Muscle of arm (tissue), 12 donors: Measurements from ENCODE around the gene STIL. TPM values are rescaled to one million over a fixed set of nuclear protein-coding genes. Genes with fewer than 3 reads are reported as not detected.
A peak's percentile ranks its signal among the peaks of the same experiment; 100 is the strongest.

Experiments used
- DNase-seq: peaks from one replicate; pipeline ENCODE4 v3.0.0-alpha.2; 2013
- polyA plus RNA-seq, 12 donors: library from polyadenylated mRNA; unstranded; fragments of 120-200 nt; gene quantifications; one replicate each; pipeline ENCODE4 v1.2.1, GENCODE V29; 2013; ENCODE audit not compliant: insufficient read length in 12 of 12

STIL gene
- polyA plus RNA-seq, 12 donors = 2.8 to 7.5 (median 5.4) TPM; not detected in 1

- no peak for DNase-seq
Measured at GRCh38 chr1:47235806-47236205, 78.1 kb downstream of the STIL start.

GRCh38 chr1:47235241-47235681 is 78.7 kb downstream of the STIL start:
- no peak for DNase-seq

DNA sequence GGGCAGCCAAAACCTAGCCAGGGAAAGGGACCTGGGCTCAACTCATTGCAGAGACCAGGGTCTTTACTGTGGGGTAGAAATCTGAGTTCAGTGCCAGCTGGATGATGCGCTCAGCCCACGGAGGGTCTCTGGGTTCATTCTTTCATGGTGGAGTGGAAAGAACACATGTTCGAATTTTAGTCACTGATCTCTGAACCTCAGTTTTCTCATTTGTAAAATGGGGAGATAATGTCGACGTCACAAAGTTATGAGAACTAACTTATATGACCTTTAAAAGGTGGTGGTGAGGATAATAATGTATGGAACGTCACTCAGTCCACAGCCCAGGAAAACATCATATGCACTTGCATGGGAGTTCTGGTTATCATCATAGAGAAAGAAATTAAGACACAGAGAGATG is 80.8 kb downstream of the STIL start:
- no peak for DNase-seq

DNA sequence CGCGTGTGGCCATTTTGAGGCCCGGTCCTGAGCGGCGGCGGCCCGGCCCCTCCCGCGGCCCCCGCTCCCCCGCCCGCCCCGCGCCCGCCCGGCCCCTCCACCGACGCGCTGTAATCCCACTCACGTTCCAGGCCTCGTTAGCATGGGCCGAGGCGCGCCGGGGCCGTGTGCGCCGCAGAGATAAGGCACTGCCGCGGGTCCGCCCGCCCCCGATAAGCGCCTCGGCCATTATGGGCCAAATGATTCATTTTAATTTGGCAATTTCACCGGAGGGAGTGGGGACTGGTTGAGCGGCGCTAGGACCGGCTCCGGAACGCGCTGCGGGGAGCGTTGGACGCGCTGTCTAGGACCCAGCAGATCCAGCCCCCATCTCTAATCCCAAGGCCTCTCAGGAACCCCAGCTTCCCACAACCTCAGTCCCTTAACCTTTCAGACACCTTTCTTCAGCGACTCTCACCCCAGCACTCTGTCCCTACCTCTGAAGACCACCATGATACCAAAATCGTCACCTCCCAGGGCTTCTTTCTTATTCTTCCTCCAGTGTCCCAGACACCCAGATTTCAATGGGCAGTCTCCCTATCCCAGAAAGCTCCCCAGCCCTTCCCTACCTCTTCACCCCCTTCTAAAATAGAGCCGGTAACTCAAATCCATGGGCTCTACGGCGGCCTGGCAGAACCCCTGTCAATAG is 81.6 kb downstream of the STIL start, which contains the start of gene TAL1:
TSS of gene TAL1 (minus strand) at position 39 of the 688 bp plus-strand sequence. CDS start 6,337 bp downstream, outside the sequence.
- DNase-seq = no peak

DNA sequence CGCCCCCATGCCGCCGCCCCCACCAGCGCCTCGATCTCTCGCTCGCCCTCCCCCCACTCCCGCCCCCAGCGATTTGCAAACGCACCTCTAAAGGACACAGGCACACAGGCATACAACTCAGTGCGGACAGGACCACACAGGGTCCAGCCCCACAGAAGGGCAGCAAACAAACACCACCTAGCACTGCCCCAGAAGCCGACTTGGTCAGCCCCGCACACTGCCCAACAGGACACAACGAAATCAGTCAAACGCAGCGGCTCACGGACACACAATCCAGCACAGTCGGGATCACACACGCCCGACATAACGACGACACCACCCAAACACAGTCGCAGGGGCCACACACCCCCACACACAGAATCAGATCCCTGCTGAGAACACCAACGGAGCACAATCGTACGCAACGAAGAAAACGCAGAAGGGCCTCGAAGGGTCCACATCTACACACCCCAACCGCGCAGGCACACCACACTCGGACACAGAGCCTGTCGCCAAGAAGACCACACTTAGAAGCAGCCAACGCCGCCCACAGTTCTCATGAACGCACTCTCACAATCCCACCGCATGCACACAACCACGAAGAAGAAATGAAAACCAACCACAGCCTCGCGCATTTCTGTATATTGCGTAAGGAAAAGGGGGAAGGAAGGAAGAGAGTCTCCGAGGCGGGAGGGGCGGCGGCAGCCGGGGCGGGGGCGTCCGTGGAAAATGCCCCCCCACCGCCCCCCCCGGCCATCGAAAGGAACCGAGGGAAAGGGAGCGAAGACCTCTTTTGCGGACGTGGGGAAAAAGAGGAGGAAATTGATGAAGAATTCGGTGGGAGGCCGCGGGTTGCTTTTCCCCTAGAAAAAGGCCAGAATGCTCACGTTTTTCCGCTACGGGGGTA is 82.4 kb downstream of the STIL start:
- peak; percentile 67 for DNase-seq

DNA sequence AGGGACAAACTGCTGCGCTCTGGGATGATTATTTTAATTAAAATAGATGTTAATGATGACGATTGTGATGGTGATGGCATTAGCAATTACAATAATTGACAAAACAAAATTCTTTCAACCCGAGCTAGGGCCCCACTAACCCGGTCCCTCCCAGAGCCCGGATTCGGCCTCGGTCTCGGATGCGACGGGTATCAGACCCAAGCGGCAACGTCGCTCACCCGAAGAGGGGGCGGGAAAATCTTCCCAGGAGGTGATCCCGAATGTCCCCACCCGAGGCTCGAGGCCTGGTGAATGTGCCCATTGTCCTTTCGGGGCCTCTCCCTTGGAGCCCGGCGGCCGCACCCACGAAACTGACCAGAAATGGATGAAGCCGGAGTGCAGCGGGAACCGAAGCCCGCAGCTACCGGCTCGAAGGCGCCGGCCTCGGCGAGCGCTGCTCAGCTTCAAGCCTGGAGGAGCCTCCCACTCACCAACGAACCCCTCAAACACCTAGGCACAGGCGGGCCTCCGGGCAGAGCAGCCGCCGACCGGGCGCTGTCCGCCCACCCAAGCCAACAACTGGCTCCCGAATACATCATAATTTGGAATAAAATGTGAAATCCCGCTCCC is 83.2 kb downstream of the STIL start:
- no peak for DNase-seq

DNA sequence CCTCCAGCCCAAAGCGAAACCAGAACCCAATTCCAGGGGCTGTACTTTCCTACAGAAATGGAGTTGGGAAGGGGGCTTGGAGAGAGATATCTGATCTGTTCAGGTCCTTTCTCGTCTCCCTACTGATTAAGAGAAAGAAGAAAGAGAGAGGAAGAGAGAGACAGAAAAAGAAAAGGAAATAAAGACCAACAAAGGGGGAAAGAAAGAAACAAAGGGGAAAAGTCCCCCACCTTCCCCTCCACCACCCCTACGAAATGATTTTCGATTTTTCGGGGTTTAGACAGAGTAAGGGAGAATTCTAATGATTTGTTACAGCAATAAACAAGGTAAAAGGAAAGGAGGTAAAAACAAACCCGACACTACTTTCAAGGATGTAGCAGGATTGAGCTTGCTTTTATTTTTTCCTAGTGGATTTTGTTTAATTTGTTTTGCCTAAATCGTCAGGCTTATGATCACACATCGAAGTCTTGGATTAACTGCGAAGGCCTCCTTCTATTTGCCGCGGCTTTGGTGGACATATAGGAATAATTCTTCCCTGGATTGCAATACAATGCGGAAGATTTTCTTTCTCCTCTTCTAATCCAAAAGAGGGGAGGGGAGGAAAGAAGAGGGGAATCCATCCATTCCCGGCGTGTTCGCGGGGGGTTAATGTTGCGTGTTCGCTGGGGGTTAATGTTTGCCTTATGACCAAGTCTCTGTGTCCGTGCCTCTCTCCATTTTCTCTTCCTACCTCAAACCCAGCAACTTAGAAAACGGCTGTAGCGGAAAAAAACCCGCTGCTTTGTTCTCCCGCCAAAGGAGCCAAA is 83.9 kb downstream of the STIL start:
- DNase-seq = no peak

- no peak for DNase-seq
Measured at GRCh38 chr1:47229031-47229885, 84.7 kb downstream of the STIL start.

DNA sequence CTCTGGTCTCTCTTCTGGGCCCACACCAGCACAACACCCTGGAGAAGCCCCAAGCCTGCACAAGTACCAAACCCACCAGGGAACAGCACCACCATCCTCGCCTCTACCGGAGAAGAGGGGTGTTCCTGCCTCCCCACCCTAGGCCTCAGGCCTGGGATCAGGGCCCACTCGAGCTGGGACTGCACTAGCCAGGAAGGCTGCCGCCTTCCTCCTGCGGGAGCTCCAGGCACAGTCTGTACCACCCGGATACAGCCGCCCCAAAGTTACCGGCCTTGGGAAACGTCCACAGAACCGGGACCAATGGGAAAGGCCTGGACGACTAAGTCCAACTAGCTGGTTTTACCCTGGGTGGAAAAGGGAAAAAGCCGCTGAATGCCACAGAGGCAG is 85.3 kb downstream of the STIL start:
- DNase-seq = no peak

DNA sequence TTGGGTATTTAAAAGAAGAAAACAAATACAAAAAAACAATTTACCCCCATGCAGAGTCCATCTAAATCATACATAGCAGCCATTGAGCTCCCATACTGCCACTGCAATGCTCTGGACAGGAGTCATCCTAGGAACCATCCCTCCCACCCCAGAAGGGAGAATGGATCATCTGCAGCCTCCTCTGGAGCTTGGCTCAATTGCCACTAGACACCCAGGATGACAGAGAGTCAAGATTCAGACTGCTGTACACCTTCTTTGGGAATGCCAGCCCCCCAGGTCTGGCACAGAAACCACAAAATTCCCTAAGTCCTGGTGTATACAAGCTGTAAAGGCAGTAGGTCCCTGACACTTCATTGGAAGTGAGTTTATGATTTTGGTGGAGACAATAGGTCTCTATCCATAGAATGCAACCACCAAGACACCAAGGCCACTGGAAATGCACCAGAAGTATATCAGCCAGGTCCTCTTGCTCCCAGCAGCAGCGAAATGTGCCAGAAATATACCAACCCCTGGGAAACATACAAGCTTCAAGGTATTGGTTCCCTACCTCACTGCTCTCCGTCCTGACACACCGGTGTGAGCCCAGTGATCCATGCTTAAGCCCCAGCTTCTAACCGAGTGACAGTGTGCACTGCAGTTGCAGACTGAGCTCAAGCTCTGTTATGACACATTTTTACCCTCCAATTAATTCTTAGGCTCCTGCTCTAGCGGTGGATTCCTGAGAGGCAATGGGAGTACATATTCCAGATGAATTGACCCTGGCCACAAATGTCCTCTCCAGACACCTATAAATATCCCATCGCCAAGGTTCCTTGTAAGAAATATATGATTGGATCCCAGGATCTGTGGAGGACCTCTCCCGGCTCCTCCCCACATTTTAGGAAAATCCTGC is 86.4 kb downstream of the STIL start:
- no peak for DNase-seq

- no peak for DNase-seq
Measured at GRCh38 chr1:47226839-47227215, 87.1 kb downstream of the STIL start.

GRCh38 chr1:47226121-47226838 is 87.7 kb downstream of the STIL start:
- no peak for DNase-seq

DNA sequence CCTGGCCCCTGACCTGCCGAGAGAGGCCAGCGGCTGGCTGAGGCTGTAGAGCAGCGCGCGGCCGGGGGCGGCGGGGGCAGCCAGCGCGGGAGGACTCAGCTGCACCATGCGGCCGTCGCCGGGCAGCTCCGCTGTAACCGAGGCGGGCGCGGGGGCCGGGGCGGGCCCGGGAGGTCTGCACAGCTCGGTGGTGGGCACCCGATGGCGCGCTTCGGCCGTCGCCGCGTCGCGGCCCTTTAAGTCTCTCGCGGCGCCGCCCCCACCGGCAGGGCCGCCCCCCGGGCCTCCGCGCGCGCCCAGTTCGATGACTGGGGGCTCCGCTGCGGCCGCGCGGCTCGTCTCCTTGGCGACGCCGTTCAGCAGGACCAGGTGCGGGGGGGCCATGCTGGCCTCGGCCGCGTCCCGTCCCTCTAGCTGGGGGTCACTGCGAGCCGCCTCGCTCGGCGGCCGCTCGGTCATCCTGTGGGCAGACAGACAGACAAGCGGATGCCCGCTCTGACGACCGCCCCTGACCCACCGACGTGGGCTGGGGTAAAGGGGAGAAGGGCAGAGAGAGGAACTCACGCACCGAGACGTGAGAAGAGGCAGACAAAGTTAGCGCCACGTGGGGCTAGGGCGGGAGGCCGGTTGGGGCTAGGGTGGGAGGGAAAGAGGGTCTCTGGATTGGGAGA is 88.4 kb downstream of the STIL start:
- DNase-seq = no peak

- DNase-seq = no peak
Measured at GRCh38 chr1:47224676-47225399, 89.1 kb downstream of the STIL start.

DNA sequence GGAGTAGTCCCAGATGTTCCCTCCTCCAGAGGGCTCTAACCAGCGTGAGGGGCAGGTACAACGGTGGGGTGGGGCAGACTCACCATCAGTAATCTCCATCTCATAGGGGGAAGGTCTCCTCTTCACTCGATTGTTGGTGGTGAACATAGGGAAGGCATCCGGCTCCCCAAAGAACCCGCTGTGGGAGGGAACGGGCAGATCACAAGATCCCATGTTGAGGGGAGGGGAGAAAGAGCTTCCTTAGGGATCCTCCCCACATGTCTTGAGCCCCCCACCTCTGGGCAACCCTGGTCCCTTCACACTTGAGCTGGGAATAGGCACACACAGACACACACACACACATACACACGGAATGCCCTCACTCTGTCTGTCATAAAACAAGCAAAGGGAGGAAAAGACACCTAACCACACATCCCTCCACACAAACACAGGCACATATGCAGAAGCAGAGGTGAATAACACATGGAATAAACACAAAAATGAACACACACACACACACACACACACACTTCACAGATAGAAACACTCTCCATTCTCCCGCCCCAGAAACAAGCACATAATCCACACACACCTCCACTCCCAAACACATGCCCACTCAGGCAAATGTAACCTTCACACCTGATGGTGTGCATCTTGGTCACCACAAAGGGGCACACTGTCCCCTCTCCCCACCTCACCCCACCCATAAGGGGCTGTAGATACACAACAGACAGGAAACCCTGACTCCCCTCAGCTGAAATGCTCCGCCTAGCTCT is 89.8 kb downstream of the STIL start:
- no peak for DNase-seq

DNA sequence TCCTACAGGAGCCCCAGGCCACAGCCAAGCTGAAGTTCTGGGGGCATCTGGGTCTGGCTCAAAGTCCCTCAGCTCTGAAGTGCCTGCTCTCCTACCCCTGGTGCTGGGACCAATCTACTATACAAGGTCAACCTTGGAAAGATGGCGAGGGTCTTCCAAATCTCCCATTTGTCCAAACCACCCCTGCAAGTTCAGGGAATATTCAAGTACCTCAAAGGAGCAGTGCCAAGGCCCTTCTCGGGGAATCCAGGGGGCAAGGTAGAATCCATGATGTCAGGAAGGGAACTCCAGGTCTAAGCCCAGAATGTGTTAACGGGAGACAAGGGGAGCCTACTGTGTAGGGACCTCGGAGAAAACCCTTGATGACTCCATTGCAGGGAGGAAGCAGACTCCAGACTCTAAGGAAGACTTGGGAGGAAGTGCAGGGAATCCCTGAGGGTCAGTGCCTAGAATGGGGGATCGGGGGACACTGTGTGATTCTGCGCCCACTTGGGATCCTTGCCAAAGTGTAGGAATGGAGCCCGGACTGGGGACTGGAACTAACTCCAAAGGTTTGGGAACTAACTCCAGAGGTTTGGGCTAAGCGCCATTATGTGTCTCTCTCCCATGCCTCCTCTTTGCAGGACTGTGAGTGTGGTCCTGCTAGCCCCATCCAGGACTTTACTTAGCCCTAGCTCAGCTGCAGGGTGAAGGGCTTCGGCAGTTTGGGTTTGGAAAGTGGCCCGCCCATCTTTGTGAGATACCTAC is 90.6 kb downstream of the STIL start:
- DNase-seq = no peak
